Colonic mucosa (tissue), 4 donors: ENCODE results near the gene SH3RF1. TPM values are rescaled to one million over a fixed set of nuclear protein-coding genes. Genes with fewer than 3 reads are reported as not detected.
A peak's percentile ranks its signal among the peaks of the same experiment; 100 is the strongest.
"Not testable (repeated sequence)": the region's sequence is repeated elsewhere in the genome, so short reads cannot be mapped to it uniquely, and the experiment has no call there.

Source experiments
- DNase-seq: peaks from one replicate; pipeline ENCODE4 v3.0.0-alpha.2; 2020
- H3K27ac ChIP-seq: fragments of 200-600 bp; one replicate; pipeline ENCODE4 v1.8.0; 2021
- H3K27me3 ChIP-seq: fragments of 200-600 bp; one replicate; pipeline ENCODE4 v1.8.0; 2021
- H3K36me3 ChIP-seq: fragments of 200-600 bp; one replicate; pipeline ENCODE4 v1.8.0; 2021
- H3K4me1 ChIP-seq: fragments of 200-600 bp; one replicate; pipeline ENCODE4 v1.8.0; 2021; ENCODE audit warnings: mild to moderate bottlenecking
- H3K4me3 ChIP-seq: fragments of 200-600 bp; one replicate; pipeline ENCODE4 v1.8.0; 2021
- H3K9ac ChIP-seq, 2 donors: one replicate each; pipeline ENCODE4 v1.7.0; 2013; ENCODE audit warnings: control low read depth in 2 of 2, low read depth in 2 of 2, low read length in 2 of 2
- H3K9me3 ChIP-seq: fragments of 200-600 bp; one replicate; pipeline ENCODE4 v1.8.0; 2021
- CTCF ChIP-seq: fragments of 200-600 bp; IDR thresholded peaks from one replicate; pipeline ENCODE4 v1.8.0; 2022; ENCODE audit warnings: antibody characterized with exemption, mild to moderate bottlenecking
- intact Hi-C: fragments of 100-400 bp; cut with DNase I; formaldehyde crosslinking; loops from one replicate; pipeline ENCODE4 v1.14.1; 2022
- total RNA-seq, 2 donors: library from RNA; stranded (reverse); fragmentation: NEBNext Ultra II Directional in 1 of 2; extraction: Animal tissue kit (Norgen Biotek cat#: 25700) in 1 of 2; gene quantifications; one replicate each; pipeline ENCODE4 v1.2.1, GENCODE V29; 2021
- donor health status: healthy.
- donor health status: DM: no; HTN: no; CAD: no.
- donor health status: DM: no; HTN: no; CAD: no.

SH3RF1 gene
- total RNA-seq, 2 donors from 2014 or later = 50.2 to 77.1 TPM

- Histone ChIP-seq H3K36me3 (no peaks in the 10 kb centered on the region), H3K4me1 (peaks cover 7% of the 10 kb centered on the region), H3K4me3 (no peak overlapping the region), H3K9ac (peak overlapping the region in 1 of 2 donors; percentile 32), H3K27me3 (no peaks in the 10 kb centered on the region), H3K27ac (no peak overlapping the region), H3K9me3 (no peaks in the 10 kb centered on the region)
- TF ChIP-seq CTCF = no peak
- no peak for DNase-seq
- intact Hi-C loops = no loop called here
Observed at GRCh38 chr4:169185133-169185956, 85.4 kb downstream of the SH3RF1 start.

GRCh38 chr4:169184686-169185085 is 86.1 kb downstream of the SH3RF1 start:
- no peak for DNase-seq
- TF ChIP-seq CTCF = no peak
- Histone ChIP-seq H3K27ac (no peak overlapping the region), H3K4me1 (peaks cover 13% of the 10 kb centered on the region), H3K27me3 (no peaks in the 10 kb centered on the region), H3K4me3 (no peak overlapping the region), H3K9me3 (no peaks in the 10 kb centered on the region), H3K36me3 (no peaks in the 10 kb centered on the region), H3K9ac (peak overlapping the region in 1 of 2 donors; percentile 32)
- intact Hi-C loops = no loop called here

GRCh38 chr4:169184236-169184635 is 86.5 kb downstream of the SH3RF1 start:
- intact Hi-C loops = no loop called here
- no peak for TF ChIP-seq CTCF
- no peaks in the 10 kb centered on the region for H3K9me3 ChIP-seq
- H3K36me3 ChIP-seq = no peaks in the 10 kb centered on the region
- peaks cover 13% of the 10 kb centered on the region for H3K4me1 ChIP-seq
- H3K9ac ChIP-seq = peak overlapping the region in 1 of 2 donors; percentile 31
- H3K27me3 ChIP-seq = no peaks in the 10 kb centered on the region
- DNase-seq = no peak
- H3K27ac ChIP-seq = no peak overlapping the region
- H3K4me3 ChIP-seq = no peak overlapping the region

- Histone ChIP-seq H3K27ac (no peak overlapping the region), H3K4me3 (no peak overlapping the region), H3K27me3 (no peaks in the 10 kb centered on the region), H3K9ac (no peak overlapping the region), H3K36me3 (no peaks in the 10 kb centered on the region), H3K4me1 (peaks cover 13% of the 10 kb centered on the region), H3K9me3 (no peaks in the 10 kb centered on the region)
- TF ChIP-seq CTCF = no peak
- intact Hi-C loops = no loop called here
- no peak for DNase-seq
Observed at GRCh38 chr4:169183581-169183980, 87.2 kb downstream of the SH3RF1 start.

GRCh38 chr4:169179609-169180521 is 90.9 kb downstream of the SH3RF1 start:
- Histone ChIP-seq H3K9me3 (no peaks in the 10 kb centered on the region), H3K27me3 (no peaks in the 10 kb centered on the region), H3K4me3 (no peak overlapping the region), H3K4me1 (peaks cover 6% of the 10 kb centered on the region), H3K9ac (no peak overlapping the region), H3K27ac (no peak overlapping the region), H3K36me3 (no peaks in the 10 kb centered on the region)
- DNase-seq = no peak
- intact Hi-C loops = no loop called here
- no peak for TF ChIP-seq CTCF

GRCh38 chr4:169178092-169178491 is 92.7 kb downstream of the SH3RF1 start:
- H3K9ac ChIP-seq, H3K27me3 ChIP-seq, intact Hi-C loops, H3K36me3 ChIP-seq, DNase-seq, H3K27ac ChIP-seq, H3K4me1 ChIP-seq, H3K9me3 ChIP-seq, H3K4me3 ChIP-seq: not testable (repeated sequence)
